GM21529 (cell line): ENCODE measurements around the gene ZCCHC17.
"Not testable (repeated sequence)": the region's sequence is repeated elsewhere in the genome, so short reads cannot be mapped to it uniquely, and the experiment has no call there.

Experiments used
- ATAC-seq: cut with Tn5 transposase; IDR thresholded peaks from one replicate; pipeline ENCODE4 v1.9.1; 2021; ENCODE audit not compliant: unreplicated experiment

The ZCCHC17 gene

GRCh38 chr1:31296486-31297276, at the start of gene ZCCHC17, which contains the start of gene SNRNP40:
ZCCHC17 (plus strand) TSS chr1:31297032; CDS start chr1:31310099, 13,067 bp downstream.
SNRNP40 (minus strand) TSS chr1:31296788; CDS start chr1:31296751, 37 bp downstream.
- peak; percentile 93 for ATAC-seq

GRCh38 chr1:31248276-31248675, 48.6 kb upstream of the ZCCHC17 start:
- ATAC-seq = no peak

- no peak for ATAC-seq
Observed at GRCh38 chr1:31249854-31250253, 47.0 kb upstream of the ZCCHC17 start.

- ATAC-seq = no peak
Observed at GRCh38 chr1:31257213-31257612, 39.6 kb upstream of the ZCCHC17 start.

GRCh38 chr1:31258581-31258980, 38.3 kb upstream of the ZCCHC17 start:
- ATAC-seq = no peak

GRCh38 chr1:31259746-31260145, 37.1 kb upstream of the ZCCHC17 start:
- ATAC-seq = no peak

- ATAC-seq = no peak
Observed at GRCh38 chr1:31261916-31262315, 34.9 kb upstream of the ZCCHC17 start.

GRCh38 chr1:31262393-31262792, 34.4 kb upstream of the ZCCHC17 start:
- ATAC-seq = not testable (repeated sequence)

- no peak for ATAC-seq
Observed at GRCh38 chr1:31263408-31263807, 33.4 kb upstream of the ZCCHC17 start.

GRCh38 chr1:31264790-31265386, 31.9 kb upstream of the ZCCHC17 start:
- ATAC-seq = no peak

GRCh38 chr1:31266547-31266946, 30.3 kb upstream of the ZCCHC17 start:
- no peak for ATAC-seq

- ATAC-seq = no peak
Observed at GRCh38 chr1:31272369-31272768, 24.5 kb upstream of the ZCCHC17 start.

GRCh38 chr1:31273619-31274018, 23.2 kb upstream of the ZCCHC17 start:
- no peak for ATAC-seq

GRCh38 chr1:31282426-31282825, 14.4 kb upstream of the ZCCHC17 start:
- not testable (repeated sequence) for ATAC-seq

GRCh38 chr1:31287791-31288190, 9.0 kb upstream of the ZCCHC17 start:
- not testable (repeated sequence) for ATAC-seq

GRCh38 chr1:31289021-31289420, 7.8 kb upstream of the ZCCHC17 start:
- ATAC-seq = no peak

GRCh38 chr1:31295874-31296485, 852 bp upstream of the ZCCHC17 start:
- ATAC-seq = no peak

- no peak for ATAC-seq
Observed at GRCh38 chr1:31297277-31298247, 730 bp downstream of the ZCCHC17 start.

GRCh38 chr1:31299365-31299764, 2.5 kb downstream of the ZCCHC17 start:
- ATAC-seq = no peak

- ATAC-seq = no peak
Observed at GRCh38 chr1:31300193-31300592, 3.4 kb downstream of the ZCCHC17 start.
